Measurements from ENCODE around the gene RNF32.
"Not testable (repeated sequence)": the region's sequence is repeated elsewhere in the genome, so short reads cannot be mapped to it uniquely, and the experiment has no call there.

RNF32 gene

DNA sequence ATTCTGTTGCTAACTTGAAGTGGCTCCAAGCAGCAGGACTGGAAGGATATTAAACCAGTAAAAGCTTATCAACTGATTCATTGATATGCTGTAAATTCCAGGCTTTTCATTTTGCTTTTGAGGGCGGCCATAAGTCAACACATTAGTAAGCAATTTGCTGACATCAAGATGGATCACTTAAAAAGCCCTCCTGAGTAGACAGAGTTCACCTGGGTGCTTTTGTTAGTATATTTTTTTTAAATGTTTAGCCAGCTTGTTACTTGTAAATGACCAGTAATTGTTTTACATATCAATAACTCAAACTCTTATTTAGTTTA lies 26.5 kb downstream of the RNF32 start:
- no peak for FAIRE-seq

DNA sequence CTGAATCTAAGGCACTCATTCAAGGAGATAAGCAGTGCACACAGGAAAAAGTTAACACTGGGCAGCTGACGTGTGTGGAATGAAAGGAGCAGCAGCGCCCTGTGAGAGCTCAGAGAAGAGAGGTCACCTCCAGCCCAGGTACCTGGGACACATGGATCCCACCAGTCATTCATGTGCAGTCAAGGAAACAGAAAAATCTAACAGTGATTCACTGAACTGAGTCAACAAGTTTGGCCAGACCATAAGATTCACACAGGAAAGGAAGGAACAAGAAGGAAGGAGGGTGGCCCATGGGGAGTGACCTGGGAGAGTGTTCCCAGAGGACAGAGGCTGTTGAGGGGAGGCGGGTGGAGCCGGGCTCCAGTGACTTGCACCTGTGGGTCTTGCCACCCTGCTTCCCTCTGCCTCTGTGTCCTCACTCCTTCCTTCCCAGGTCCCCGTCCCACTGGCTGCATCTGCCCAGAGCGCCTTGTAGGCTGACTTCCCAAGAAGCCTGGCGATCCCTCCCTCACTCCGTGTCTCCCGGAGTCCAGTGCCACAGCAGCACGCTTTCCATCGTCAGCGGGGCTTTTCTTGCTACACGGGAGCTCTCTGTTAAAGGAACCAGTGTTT lies 27.7 kb downstream of the RNF32 start:
- no peak for DNase-seq (ENCODE audit: extremely low spot score, insufficient read length, low read depth)
- no peak for FAIRE-seq

More for the DNA sequence above, 26.5 kb downstream of the RNF32 start:
- no peak for DNase-seq (ENCODE audit: extremely low spot score, insufficient read length, low read depth)

DNA sequence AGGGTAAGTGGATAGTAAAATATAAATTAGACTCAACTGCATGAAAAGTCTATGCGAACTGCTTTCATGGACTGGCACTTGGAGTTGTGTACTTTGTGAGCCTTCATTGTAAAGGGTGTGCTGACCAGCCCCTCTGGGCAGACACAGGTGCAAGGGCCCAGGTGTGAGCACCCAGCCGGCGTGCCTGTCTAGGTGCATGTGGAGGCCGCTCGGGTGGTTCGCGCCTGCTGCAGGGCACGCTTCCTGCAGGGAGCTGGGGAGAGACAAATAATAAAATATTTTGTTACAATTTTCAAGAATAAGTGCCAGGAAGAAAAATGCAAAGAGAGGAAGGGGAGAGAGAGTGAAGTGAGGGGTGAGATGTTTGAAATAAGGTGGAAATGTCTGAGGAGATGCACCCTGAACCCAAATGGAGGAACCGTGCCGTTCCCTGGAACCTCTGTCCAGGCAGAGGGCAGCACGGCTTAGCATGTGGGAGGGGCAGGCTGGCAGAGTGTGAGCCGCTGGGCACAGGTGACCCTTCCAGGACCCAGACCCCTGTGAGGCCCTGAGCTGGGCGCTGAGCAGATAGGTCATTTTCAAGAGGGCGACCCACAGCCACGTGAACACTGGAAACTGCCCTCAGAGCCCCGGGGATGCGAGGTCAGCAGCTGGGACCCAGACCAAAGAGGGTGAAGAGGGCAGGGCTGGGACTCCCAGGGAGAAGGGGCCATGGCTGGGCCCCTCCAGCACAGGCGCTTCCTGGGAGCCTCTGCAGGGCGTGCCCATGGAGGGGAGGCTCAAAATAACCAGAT lies 28.7 kb downstream of the RNF32 start:
- DNase-seq (ENCODE audit: extremely low spot score, insufficient read length, low read depth) (no peak), FAIRE-seq (no peak)

DNA sequence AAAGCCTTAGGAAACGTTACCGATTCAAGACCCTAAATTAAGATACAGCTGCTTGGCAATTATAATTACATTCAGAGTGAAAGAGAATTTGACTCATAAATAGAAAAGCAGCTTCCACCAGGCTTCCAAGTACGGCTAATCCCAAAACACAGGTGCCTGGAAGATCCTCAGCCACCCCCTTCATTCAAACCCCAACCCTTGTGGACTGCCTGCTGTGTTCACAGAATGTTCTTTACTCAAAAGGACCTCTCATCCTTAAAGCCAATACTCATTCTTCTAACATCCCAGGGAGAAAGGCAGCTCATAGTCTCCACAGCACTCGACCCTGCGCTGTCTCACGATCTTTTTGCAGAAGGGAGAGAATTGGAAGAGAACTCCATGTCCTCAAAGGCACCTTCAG lies 32.9 kb downstream of the RNF32 start:
- FAIRE-seq (no peak), DNase-seq (ENCODE audit: extremely low spot score, insufficient read length, low read depth) (no peak)

DNA sequence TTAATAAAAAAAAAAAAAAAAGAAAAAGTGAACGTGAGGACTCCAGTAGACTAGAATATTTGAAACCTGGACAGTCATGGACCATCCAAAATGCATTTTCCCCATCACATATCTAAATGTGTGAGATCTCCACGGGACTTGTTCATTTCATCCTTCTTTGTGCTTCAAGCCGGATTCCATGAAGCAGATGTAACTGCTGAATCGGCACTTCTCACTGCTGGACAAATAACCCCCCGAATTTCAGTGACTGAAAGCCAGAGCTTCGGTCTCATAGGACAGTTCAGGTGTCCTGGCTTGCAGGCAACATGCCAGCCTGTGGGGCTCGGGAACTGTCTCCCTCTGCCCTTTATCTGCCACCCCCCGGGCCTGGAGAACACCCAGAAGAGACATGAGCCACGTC lies 33.3 kb downstream of the RNF32 start:
- no peak for FAIRE-seq

DNA sequence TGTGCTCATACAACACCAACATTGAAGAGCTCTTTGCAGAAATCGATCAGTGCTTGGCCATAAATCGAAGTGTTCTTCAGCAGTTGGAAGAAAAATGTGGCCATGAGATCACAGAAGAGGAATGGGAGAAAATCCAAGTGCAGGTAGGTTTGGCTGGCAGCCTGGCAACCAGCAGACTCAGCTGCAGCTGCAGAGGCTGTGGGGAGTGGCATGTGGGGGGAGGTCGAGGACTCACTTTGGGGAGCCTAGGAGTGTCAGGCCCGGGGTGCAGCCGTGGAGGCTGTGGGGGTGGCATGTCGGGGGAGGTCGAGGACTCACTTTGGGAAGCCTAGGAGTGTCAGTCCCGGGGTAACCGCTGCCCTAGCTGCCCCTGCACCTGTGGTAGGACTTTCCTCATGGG lies 35.1 kb downstream of the RNF32 start:
- DNase-seq (ENCODE audit: extremely low spot score, insufficient read length, low read depth), result no peak
- FAIRE-seq, result no peak

More for the DNA sequence above, 33.3 kb downstream of the RNF32 start:
- no peak for DNase-seq (ENCODE audit: extremely low spot score, insufficient read length, low read depth)

DNA sequence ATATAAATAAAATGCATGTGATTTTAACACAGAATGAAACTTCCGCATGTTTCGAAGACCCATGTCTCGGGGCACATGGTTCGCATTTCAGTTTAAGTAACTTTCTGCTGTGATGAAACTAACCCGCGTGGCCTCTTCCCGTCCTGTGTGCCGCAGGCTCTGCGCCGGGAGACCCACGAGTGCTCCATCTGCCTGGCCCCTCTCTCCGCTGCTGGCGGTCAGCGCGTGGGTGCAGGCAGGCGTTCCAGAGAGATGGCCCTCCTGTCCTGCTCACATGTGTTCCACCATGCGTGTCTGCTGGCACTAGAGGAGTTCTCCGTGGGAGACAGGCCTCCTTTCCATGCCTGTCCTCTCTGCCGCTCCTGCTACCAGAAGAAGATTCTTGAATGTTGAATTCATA lies 35.7 kb downstream of the RNF32 start:
- FAIRE-seq (no peak), DNase-seq (ENCODE audit: extremely low spot score, insufficient read length, low read depth) (no peak)

DNA sequence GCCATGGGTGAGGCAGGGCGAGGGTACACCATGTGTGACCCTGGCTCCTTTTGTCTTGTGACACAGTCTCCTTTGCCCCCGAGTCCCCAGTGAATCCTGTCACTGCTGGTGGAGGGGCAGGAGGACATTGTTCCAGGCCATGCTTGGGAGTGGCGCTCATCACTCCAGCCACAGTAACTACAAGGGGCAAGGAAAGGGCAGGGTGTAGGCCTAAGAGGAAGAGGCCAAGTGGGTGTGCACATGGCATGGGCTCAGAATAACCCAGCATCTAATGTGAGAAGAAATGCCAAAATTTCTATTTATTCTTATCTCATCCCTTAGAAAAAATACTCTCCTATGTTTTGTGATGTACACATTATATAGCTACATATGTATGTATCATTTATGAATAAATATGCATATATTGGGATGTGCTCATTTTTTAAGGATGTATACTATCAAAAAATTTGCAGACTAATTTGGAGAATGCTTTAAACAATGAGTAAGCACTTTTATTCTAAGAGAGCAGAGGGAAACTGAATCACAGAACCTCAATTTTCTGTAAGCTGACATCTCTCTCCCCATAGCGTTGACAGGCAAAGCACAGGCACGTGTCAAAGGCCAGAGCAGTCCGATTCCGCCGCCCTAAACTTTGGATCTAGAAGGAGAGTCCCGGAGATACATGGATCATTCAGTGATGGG lies 36.9 kb downstream of the RNF32 start:
- DNase-seq (ENCODE audit: extremely low spot score, insufficient read length, low read depth) (no peak), FAIRE-seq (no peak)

DNA sequence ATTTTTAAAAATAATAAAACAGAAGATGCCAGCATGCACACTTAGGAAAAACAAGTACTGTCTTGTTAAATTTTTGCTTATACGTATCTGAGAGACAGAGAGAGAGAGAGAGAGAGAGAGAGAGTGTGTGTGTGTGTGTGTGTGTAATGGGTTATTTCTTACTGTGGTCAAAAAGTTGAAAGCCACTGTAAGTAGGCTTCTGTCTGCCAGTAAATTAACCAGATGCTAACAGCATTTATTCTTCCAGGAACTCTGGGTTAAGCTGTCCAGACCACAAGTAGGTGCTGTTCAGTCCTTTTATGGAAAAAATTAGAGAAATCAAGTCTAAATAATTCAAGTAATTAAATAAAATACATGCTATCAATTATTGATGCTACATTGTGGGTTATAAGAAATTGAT lies 39.7 kb downstream of the RNF32 start:
- FAIRE-seq (no peak), DNase-seq (ENCODE audit: extremely low spot score, insufficient read length, low read depth) (no peak)

DNA sequence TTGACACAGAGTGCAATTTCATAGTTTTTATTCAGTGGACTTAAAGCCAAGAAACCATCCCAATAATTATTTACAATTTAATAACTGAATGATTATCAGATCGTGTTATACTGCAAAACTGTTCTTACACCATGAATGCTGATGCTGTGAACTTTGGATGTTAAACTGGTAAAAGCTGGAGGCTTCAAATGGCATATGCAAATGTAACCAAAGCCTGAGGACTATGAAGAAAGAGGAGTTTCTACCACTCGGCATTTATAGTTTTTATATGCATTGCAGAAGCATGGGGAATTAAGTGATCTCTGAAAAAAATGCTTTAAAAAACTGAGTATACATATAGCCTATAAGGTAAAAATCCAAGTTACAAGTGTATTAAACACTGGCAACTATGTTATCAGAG lies 42.4 kb downstream of the RNF32 start:
- FAIRE-seq (no peak), DNase-seq (ENCODE audit: extremely low spot score, insufficient read length, low read depth) (no peak)

DNA sequence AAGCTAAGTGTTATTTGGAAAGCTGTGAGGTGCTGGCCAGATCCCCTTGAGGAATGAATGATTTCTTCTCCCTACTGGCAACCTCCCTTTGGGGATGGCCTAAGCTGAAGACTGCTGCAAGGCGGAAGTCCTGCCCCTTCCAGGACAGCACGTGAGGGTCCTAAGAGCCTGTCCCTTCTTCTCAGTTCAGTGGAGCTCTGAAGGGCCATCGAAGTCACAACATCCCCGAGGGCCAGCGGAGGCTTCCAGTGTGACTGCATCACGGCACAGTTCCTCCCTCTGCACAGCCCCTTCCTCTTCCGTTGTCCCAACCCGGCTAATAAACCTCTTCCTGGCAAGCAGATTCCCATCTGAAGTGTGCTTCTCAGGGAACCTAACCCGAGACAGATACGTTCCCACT lies 43.7 kb downstream of the RNF32 start:
- DNase-seq (ENCODE audit: extremely low spot score, insufficient read length, low read depth), result no peak
- no peak for FAIRE-seq

DNA sequence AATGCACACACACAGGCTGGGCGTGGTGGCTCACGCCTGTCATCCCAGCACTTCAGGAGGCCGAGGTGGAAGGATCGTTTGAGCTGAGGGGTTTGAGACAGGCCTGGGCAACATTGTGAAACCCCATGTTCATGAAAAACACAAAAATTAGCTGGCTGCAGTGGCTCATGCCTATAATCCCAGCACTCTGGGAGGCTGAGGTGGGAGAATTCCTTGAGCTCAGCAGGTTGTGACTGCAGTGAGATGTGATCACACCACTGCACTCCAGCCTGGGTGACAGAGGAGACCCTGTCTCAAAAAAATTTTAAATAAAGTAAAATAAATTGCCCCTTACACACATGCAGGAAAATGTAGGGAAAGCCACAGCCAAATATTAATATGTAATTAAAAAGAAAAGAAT lies 44.1 kb downstream of the RNF32 start:
- no peak for DNase-seq (ENCODE audit: extremely low spot score, insufficient read length, low read depth)
- FAIRE-seq, result no peak

DNA sequence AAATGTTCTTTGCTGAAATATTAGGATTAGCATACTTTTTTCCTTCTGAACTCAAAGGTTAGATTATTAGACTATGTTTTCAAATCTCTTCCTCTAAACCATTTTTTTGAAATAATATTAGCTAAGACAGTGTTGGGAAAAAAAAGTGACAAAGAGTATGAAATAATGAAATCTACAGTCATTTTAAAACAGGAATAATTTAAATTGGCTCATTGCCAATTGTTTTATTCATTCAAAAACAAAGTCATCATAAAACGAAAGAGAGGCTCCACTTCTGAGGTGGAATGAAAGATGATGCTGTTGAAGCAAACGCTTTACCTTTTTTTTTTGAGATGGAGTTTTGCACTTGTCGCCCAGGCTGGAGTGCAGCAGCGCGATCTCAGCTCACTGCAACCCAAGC lies 51.2 kb downstream of the RNF32 start:
- no peak for FAIRE-seq

DNA sequence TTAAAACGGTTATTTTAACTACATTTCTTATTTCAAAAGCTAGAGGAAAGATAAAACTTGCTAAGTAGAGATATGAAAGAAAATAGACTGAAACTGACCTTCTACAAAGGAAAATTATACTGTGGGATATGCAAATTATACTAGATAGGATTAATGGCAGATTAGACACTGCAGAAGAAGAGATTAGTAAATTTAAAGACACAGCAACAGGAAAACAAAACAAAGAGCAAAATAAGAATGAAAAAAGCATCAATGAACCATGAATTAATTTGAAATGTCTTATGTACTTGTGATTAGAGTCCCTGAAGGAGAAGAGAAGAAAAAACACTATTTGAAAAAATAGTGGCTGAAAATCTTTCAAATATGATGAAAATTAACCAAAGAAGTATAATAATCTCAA lies 52.3 kb downstream of the RNF32 start:
- FAIRE-seq (no peak), DNase-seq (ENCODE audit: extremely low spot score, insufficient read length, low read depth) (no peak)

More for the DNA sequence above, 51.2 kb downstream of the RNF32 start:
- no peak for DNase-seq (ENCODE audit: extremely low spot score, insufficient read length, low read depth)

DNA sequence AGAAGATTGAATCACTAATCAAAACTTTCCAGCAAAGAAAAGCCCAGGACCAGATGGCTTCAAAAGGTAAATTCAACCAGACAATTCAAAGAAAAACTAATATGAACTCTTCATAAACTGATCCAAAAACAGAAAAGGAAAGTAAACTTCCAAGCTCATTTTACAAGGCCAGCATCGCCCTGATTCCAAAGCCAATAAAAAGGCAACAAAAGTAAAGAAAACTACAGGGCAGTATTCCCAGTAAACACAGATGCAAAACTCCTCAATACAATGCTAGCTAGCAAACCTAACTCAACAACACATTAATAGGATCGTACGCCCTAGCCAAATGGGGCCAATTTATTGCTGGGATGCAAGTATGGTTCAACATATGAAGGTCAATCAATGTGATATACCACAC lies 53.1 kb downstream of the RNF32 start:
- no peak for DNase-seq (ENCODE audit: extremely low spot score, insufficient read length, low read depth)
- FAIRE-seq, result no peak

DNA sequence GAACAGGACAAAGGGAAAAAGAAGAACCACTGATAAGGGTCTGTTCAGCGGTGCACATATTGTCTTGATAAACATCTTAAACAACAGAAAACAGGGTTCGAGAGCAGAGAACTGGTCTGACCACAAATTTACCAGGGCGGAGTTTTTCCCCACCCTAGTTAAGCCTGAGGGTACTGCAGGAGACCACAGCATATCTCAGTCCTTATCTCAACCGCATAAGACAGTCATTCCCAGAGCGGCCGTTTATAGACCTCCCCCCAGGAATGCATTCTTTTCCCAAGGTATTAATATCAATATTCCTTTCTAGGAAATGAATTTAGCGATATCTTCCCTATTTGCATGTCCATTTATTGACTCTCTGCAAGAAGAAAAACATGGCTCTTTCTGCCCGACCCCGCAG lies 56.7 kb downstream of the RNF32 start:
- FAIRE-seq; DNase-seq (ENCODE audit: extremely low spot score, insufficient read length, low read depth): not testable (repeated sequence)

DNA sequence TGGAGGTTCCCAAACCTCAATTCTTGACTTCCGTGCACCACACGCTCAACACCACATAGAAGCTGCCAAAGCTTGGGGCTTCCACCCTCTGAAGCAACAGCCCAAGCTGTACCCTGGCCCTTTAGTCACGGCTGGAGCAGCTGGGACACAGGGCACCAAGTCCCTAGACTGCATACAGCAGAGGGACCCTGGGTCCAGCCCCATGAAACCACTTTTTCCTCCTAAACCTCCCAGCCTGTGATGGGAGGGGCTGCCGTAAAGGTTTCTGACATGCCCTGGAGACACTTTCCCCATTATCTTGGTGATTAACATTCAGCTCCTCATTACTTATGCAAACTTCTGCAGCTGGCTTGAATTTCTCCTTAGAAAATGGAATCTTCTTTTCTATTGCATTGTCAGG lies 57.9 kb downstream of the RNF32 start:
- not testable (repeated sequence) for FAIRE-seq; DNase-seq (ENCODE audit: extremely low spot score, insufficient read length, low read depth)

DNA sequence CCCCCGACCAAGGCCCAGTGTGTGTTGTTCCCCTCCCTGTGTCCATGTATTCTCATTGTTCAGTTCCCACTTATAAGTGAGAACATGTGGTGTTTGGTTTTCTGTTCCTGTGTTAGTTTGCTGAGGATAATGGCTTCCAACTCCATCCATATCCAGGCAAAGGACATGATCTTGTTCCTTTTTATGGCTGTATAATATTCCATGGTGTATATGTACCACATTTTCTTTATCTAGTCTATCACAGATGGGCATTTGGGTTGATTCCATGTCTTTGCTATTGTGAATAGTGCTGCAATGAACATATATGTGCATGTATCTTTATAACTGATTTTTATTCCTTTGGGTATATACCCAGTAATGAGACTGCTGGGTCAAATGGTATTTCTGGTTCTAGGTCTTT lies 61.2 kb downstream of the RNF32 start:
- FAIRE-seq; DNase-seq (ENCODE audit: extremely low spot score, insufficient read length, low read depth): not testable (repeated sequence)

DNA sequence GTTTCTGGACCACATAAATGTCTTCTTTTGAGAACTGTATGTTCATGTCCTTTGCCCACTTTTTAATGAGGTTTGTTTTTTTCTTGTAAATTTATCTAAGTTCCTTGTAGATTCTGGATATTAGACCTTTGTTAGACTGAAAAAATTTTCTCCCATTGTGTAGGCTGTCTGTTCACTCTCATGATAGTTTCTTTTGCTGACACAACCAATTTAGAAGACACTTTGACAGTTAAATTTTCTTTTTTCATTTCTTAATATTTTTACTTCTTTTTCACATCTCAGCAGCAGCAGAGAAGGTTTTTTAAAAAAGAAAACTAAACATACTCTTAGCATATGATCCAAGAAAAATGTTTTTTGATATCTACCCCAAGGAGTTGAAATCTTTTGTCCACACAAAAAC lies 61.8 kb downstream of the RNF32 start:
- FAIRE-seq, result no peak
- no peak for DNase-seq (ENCODE audit: extremely low spot score, insufficient read length, low read depth)

DNA sequence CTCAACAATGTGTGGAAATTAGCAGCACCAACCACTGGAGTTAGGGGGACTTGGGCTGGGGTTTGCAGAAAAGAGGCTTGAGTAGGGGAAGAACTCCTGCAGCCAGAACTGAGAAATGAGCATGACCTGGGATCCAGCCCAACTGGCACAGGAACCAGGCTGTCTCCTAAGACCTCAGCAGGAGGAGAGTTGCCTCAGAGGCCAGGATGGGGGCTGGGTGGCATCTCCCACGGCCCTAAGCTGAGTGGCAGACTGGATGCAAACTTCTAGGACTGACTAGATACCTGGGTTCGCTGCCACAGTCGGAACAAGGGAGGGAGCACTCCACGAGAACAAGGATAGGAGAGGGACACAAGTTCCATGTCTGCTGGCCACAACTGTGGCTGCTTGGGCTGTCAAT lies 62.6 kb downstream of the RNF32 start:
- no peak for DNase-seq (ENCODE audit: extremely low spot score, insufficient read length, low read depth)
- FAIRE-seq, result no peak

DNA sequence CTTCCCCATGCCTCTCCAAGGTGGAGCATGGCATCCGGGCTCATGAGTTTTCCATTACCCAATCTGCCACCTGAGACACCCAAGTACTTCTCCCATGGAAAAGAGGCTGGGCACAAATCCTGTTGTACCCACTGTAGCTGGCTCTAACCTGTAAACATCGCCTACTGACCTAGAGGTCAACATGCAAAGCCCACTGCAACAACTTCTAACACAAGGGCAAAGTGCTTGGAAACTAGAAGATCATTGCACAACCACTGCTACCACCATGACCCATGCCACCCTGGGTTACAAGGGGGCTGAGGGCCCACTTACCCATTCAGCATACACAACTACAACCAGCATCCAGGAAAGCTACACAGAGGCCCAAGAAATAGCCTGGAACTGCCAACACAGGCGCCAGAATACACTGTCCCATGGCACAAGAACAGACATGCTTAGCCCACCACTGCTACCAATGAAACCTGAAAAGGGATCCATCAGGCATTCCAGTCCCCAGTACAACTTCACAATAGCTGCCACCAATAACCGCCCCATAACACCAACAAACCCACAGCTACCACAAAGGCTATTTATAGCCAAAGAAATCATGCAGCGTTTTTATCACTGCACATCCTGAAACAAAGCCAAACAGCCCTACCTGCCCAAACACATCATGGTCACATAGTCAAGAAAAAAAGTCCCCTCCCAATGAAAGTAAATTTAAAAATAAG lies 63.4 kb downstream of the RNF32 start:
- no peak for DNase-seq (ENCODE audit: extremely low spot score, insufficient read length, low read depth)
- FAIRE-seq, result no peak
